Astrocyte of the spinal cord (primary cell): Measurements from ENCODE around the gene ITPR2.
A peak's percentile ranks its signal among the peaks of the same experiment; 100 is the strongest.

Source experiments
- DNase-seq: peaks from one replicate; pipeline ENCODE4 v3.0.0; 2011; ENCODE audit warnings: low read depth, low spot score
- H3K4me3 ChIP-seq: 2 replicates; pipeline ENCODE4 v1.5.1; 2011; ENCODE audit warnings: low read depth, mild to moderate bottlenecking, low read length, moderate library complexity
- in situ Hi-C: cut with HindIII; loops from 2 replicates; pipeline ENCODE4 v1.10.0; 2017; ENCODE audit warnings: low sequenced_read_pairs
- TF ChIP-seq, protein P1 (sequence below): IDR thresholded peaks from 2 replicates; pipeline ENCODE4 v1.5.1; 2012; ENCODE audit warnings: low read depth, mild to moderate bottlenecking, low read length, inconsistent platforms

The ITPR2 gene

DNA sequence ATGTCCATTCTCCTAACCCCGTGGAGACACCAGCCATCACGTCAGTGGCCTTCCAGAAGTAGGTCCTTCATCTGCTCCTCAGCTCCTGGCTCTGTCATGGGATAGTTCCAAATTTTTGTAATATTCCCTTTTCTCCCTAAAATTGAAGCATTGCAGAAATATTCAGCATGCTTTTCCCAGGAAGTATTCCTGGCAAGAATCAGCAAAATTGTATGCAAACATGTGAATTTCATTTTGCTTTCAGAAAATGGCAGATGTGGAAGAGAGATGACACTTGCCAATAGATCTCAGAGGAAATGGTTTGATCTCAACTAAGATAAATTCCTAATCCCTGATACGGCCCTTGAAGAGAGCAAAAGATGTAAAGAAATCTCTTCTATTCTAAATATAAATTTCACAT lies 298.9 kb downstream of the ITPR2 start:
- no peak for DNase-seq
- in situ Hi-C loops, result no loop called here
- H3K4me3 ChIP-seq, result no peak overlapping the region
- TF ChIP-seq, protein P1, sequence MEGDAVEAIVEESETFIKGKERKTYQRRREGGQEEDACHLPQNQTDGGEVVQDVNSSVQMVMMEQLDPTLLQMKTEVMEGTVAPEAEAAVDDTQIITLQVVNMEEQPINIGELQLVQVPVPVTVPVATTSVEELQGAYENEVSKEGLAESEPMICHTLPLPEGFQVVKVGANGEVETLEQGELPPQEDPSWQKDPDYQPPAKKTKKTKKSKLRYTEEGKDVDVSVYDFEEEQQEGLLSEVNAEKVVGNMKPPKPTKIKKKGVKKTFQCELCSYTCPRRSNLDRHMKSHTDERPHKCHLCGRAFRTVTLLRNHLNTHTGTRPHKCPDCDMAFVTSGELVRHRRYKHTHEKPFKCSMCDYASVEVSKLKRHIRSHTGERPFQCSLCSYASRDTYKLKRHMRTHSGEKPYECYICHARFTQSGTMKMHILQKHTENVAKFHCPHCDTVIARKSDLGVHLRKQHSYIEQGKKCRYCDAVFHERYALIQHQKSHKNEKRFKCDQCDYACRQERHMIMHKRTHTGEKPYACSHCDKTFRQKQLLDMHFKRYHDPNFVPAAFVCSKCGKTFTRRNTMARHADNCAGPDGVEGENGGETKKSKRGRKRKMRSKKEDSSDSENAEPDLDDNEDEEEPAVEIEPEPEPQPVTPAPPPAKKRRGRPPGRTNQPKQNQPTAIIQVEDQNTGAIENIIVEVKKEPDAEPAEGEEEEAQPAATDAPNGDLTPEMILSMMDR, result no peak

- TF ChIP-seq, protein P1, result no peak
- no peak overlapping the region for H3K4me3 ChIP-seq
- DNase-seq, result no peak
- in situ Hi-C loops, result no loop called here
Measured at GRCh38 chr12:26533211-26533610, 299.8 kb downstream of the ITPR2 start.

GRCh38 chr12:26530461-26530860 lies 302.5 kb downstream of the ITPR2 start:
- DNase-seq, result peak; percentile 9
- H3K4me3 ChIP-seq, result no peak overlapping the region
- in situ Hi-C loops, result no loop called here
- TF ChIP-seq, protein P1, result no peak

DNA sequence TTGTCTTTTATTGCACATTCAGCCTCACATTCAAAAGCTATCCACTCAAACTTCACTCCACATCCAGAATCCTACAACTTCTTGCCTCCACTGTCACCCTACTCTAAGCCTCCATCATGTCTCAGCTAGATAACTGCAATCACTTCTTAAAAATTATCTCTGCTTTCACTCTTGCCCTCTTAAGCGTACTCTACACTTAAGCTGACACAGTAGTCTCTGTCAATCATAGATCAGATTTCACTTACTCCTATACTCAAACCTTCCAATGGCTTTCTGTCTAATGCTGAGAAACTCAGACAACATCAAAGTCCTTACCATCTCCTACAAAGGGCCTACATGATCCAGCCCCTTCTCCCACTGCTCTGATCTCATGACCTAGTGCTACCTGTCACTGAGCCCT lies 304.1 kb downstream of the ITPR2 start:
- no peak overlapping the region for H3K4me3 ChIP-seq
- in situ Hi-C loops, result no loop called here
- DNase-seq, result no peak
- TF ChIP-seq, protein P1, result no peak

DNA sequence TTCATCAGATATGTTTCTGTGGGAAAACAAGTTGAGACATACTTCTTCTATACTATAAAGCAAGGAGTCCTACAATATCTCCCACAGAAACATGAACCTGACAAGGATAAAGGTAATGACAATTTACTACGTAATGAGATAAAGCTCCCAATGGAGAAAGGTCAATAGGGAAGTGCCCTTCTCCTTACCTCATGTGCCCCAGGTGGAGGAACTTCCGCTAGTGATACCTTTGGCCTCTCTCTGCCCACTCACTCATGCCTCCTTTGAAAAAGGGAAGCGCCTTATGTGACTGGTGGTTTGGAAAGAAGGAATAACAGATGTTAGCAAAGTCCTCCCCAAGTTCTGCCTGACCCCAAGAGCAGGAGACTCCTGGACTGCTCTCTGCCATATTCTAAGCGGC lies 305.3 kb downstream of the ITPR2 start:
- in situ Hi-C loops, result no loop called here
- no peak overlapping the region for H3K4me3 ChIP-seq
- TF ChIP-seq, protein P1, result no peak
- no peak for DNase-seq

DNA sequence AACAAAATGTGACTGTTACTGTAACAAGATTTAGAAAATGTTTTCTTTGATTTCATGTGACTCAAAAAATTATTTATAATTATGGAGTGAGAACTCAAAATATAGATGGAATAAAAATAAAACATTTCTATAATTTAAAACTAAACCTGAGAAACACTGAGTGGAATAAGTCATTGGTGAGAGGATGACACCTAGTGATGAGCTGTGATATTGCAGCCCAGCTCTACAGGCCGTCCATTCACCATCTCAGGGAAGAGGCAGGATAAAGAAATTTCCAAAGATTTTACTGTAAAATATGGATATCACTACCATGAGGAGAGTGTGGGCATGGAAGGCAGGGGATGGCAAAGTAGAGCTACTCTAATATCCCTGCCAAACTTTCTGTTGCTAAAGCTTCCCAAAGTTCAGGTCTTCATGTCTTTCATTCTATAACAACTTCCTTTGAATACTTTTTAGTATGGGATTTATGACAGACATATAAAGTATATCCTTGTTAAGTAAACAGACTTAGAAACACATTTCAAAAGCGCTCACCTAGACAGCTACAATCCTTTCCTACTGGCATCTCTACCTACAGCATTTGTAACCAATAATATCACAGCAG lies 308.0 kb downstream of the ITPR2 start:
- no peak overlapping the region for H3K4me3 ChIP-seq
- peak; percentile 12 for DNase-seq
- in situ Hi-C loops, result no loop called here
- TF ChIP-seq, protein P1, result peak; percentile 58
